Panc1 (cell line): ENCODE measurements around the gene MIR17HG. TPM values are rescaled to one million over a fixed set of nuclear protein-coding genes. Genes with fewer than 3 reads are reported as not detected.

ENCODE experiments used
- ATAC-seq: fragments of 200-7000 bp; cut with Tn5 transposase; 2 replicates; pipeline ENCODE4 v1.9.1; 2020; ENCODE audit warnings: mild to moderate bottlenecking, moderate library complexity
- BruUV-seq: library from RNA; stranded (reverse); fragments of 400-500 nt; replicated peaks from 2 replicates; lab custom pipeline; 2021; lab: Mats Ljungman, UMichigan
- CTCF ChIA-PET: fragments of 300-600 bp; sonication (Branson Sonifier 250); formaldehyde crosslinking; loops from one replicate; lab custom pipeline; 2022; ENCODE audit warnings: antibody characterized with exemption; lab: Charles Lee
- POLR2A ChIA-PET: fragments of 300-600 bp; sonication (Branson Sonifier 250); formaldehyde crosslinking; loops from one replicate; lab custom pipeline; 2022; ENCODE audit warnings: antibody characterized with exemption; lab: Charles Lee
- DNase-seq: peaks from one replicate; pipeline ENCODE4 v3.0.0-alpha.2; 2010; ENCODE audit warnings: low read depth, low spot score
- H3K27ac ChIP-seq: 2 replicates; pipeline ENCODE4 v1.5.1; 2011; ENCODE audit warnings: mild to moderate bottlenecking, low read length, inconsistent platforms
- H3K27me3 ChIP-seq: fragments of 200-500 bp; sonication (Bioruptor generic); 2 replicates; pipeline ENCODE4 v1.6.0; 2014; ENCODE audit warnings: low read length, inconsistent platforms; ENCODE audit not compliant: control insufficient read depth, insufficient read depth
- H3K36me3 ChIP-seq: fragments of 200-500 bp; sonication (Bioruptor generic); 2 replicates; pipeline ENCODE4 v1.5.1; 2014; ENCODE audit warnings: inconsistent platforms, mild to moderate bottlenecking, low read length, moderate library complexity; ENCODE audit not compliant: control insufficient read depth, insufficient read depth
- H3K4me1 ChIP-seq: 2 replicates; pipeline ENCODE4 v1.5.1; 2011; ENCODE audit warnings: inconsistent platforms, mild to moderate bottlenecking, low read length, moderate library complexity; ENCODE audit not compliant: control insufficient read depth, insufficient read depth
- H3K4me3 ChIP-seq, 2 experiments: 2 replicates each; pipeline ENCODE4 v1.5.1; 2011 to 2012; ENCODE audit warnings: low read depth in 2 of 2, low read length in 2 of 2, mild to moderate bottlenecking in 2 of 2, inconsistent platforms in 1 of 2, moderate library complexity in 1 of 2
- H3K9me3 ChIP-seq: fragments of 200-500 bp; sonication (Bioruptor generic); 2 replicates; pipeline ENCODE4 v1.5.1; 2014; ENCODE audit warnings: low read depth, mild to moderate bottlenecking, inconsistent platforms, low read length, moderate library complexity; ENCODE audit not compliant: control insufficient read depth, insufficient read depth
- POLR2AphosphoS5 ChIP-seq: IDR thresholded peaks from 2 replicates; pipeline ENCODE4 v1.6.1; 2012; ENCODE audit warnings: mild to moderate bottlenecking, low read depth, low read length, moderate library complexity
- REST ChIP-seq, 2 experiments: IDR thresholded peaks; 2 replicates each; pipeline ENCODE4 v1.6.1; 2011 to 2012; ENCODE audit warnings: low read depth in 2 of 2, control low read depth in 1 of 2, low read length in 1 of 2, mild to moderate bottlenecking in 1 of 2, moderate library complexity in 1 of 2; ENCODE audit not compliant: insufficient read depth in 1 of 2
- SIN3A ChIP-seq: IDR thresholded peaks from 2 replicates; pipeline ENCODE4 v1.6.1; 2012; ENCODE audit warnings: low read depth, mild to moderate bottlenecking, low read length, moderate library complexity, borderline replicate concordance; ENCODE audit not compliant: insufficient read depth
- TCF7L2 ChIP-seq: IDR thresholded peaks from 2 replicates; pipeline ENCODE4 v1.6.1; 2011; ENCODE audit warnings: mild to moderate bottlenecking, low read depth, low read length, inconsistent platforms
- in situ Hi-C: cut with HindIII; loops from 2 replicates; pipeline ENCODE4 v1.10.0; 2016; ENCODE audit warnings: low sequenced_read_pairs, low pct_unique_long_range_greater_than_20kb
- intact Hi-C: fragments of 100-400 bp; cut with micrococcal nuclease; formaldehyde crosslinking; loops from one replicate; pipeline ENCODE4 v1.10.0; 2022; ENCODE audit not compliant: unreplicated experiment
- total RNA-seq: library from RNA; stranded (reverse); gene quantifications from one replicate; pipeline ENCODE4 v1.2.1, GENCODE V29; 2021; ENCODE audit not compliant: unreplicated experiment
- TF ChIP-seq, protein P1 (sequence below): fragments of 450-650 bp; IDR thresholded peaks from 2 replicates; pipeline ENCODE4 v1.5.1; 2017; ENCODE audit warnings: mild to moderate bottlenecking

MIR17HG gene
- total RNA-seq, 1 experiment from 2014 or later: 3.1 TPM

- no peaks in the 10 kb centered on the region for H3K9me3 ChIP-seq
- POLR2A ChIA-PET: no interaction called here
- DNase-seq (no peak), ATAC-seq (no peak)
- no peak overlapping the region for H3K27ac ChIP-seq
- H3K4me3 ChIP-seq: no peak overlapping the region
- intact Hi-C loops: no loop called here
- H3K36me3 ChIP-seq: no peaks in the 10 kb centered on the region
- no peaks in the 10 kb centered on the region for H3K4me1 ChIP-seq
- no peaks in the 10 kb centered on the region for H3K27me3 ChIP-seq
- TF ChIP-seq TCF7L2: no peak
- TF ChIP-seq POLR2AphosphoS5: no peak
- TF ChIP-seq SIN3A: no peak
- TF ChIP-seq, protein P1, sequence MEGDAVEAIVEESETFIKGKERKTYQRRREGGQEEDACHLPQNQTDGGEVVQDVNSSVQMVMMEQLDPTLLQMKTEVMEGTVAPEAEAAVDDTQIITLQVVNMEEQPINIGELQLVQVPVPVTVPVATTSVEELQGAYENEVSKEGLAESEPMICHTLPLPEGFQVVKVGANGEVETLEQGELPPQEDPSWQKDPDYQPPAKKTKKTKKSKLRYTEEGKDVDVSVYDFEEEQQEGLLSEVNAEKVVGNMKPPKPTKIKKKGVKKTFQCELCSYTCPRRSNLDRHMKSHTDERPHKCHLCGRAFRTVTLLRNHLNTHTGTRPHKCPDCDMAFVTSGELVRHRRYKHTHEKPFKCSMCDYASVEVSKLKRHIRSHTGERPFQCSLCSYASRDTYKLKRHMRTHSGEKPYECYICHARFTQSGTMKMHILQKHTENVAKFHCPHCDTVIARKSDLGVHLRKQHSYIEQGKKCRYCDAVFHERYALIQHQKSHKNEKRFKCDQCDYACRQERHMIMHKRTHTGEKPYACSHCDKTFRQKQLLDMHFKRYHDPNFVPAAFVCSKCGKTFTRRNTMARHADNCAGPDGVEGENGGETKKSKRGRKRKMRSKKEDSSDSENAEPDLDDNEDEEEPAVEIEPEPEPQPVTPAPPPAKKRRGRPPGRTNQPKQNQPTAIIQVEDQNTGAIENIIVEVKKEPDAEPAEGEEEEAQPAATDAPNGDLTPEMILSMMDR: no peak
- TF ChIP-seq REST (IDR thresholded peaks at IDR 0.05; ENCODE audit: insufficient read depth in 1 of 2, low read depth in 2 of 2, low read length in 1 of 2): no peak
- CTCF ChIA-PET: no interaction called here
- BruUV-seq: no TSS peak
- in situ Hi-C loops: no loop called here
These were observed 39.6 kb upstream of the MIR17HG start for GRCh38 chr13:91307887-91308286.

GRCh38 chr13:91308299-91308698 lies 39.2 kb upstream of the MIR17HG start:
- Histone ChIP-seq H3K4me3 (no peak overlapping the region), H3K9me3 (no peaks in the 10 kb centered on the region), H3K27me3 (no peaks in the 10 kb centered on the region), H3K4me1 (no peaks in the 10 kb centered on the region), H3K27ac (no peak overlapping the region), H3K36me3 (no peaks in the 10 kb centered on the region)
- ChIA-PET POLR2A (no interaction called here), CTCF (no interaction called here)
- in situ Hi-C loops: no loop called here
- intact Hi-C loops: no loop called here
- BruUV-seq: no TSS peak
- ATAC-seq (no peak), DNase-seq (no peak)
- TF ChIP-seq TCF7L2: no peak
- TF ChIP-seq, protein P1: peak; percentile 15; the same call in 1 of the 2 replicates
- TF ChIP-seq REST (IDR thresholded peaks at IDR 0.05; ENCODE audit: insufficient read depth in 1 of 2, low read depth in 2 of 2, low read length in 1 of 2): no peak
- TF ChIP-seq POLR2AphosphoS5: no peak
- TF ChIP-seq SIN3A: no peak
